HepG2 (cell line): ENCODE results near the gene RREB1. TPM values are rescaled to one million over a fixed set of nuclear protein-coding genes. Genes with fewer than 3 reads are reported as not detected.

Experiments
- ADNP ChIP-seq: sonication (generic); formaldehyde crosslinking; IDR thresholded peaks from 2 replicates; pipeline ENCODE4 v1.4.0; 2020; ENCODE audit warnings: missing genetic modification reagents
- ARHGAP35 ChIP-seq: sonication (generic); formaldehyde crosslinking; IDR thresholded peaks from 2 replicates; pipeline ENCODE4 v1.9.0; 2022; ENCODE audit warnings: mild to moderate bottlenecking, inconsistent platforms, moderate library complexity, missing genetic modification reagents, borderline replicate concordance
- CAMTA2 ChIP-seq: sonication (generic); formaldehyde crosslinking; IDR thresholded peaks from 2 replicates; pipeline ENCODE4 v1.4.0; 2020; ENCODE audit warnings: mild to moderate bottlenecking, missing genetic modification reagents, borderline replicate concordance
- FOSL2 ChIP-seq: sonication (generic); formaldehyde crosslinking; IDR thresholded peaks from 2 replicates; pipeline ENCODE4 v1.4.0; 2020; ENCODE audit warnings: missing genetic modification reagents
- FOXM1 ChIP-seq: sonication (generic); formaldehyde crosslinking; IDR thresholded peaks from 2 replicates; pipeline ENCODE4 v1.5.0; 2020; ENCODE audit warnings: missing genetic modification reagents
- GLI4 ChIP-seq: sonication (generic); formaldehyde crosslinking; IDR thresholded peaks from 2 replicates; pipeline ENCODE4 v1.5.1; 2020; ENCODE audit warnings: missing genetic modification reagents, mild to moderate bottlenecking, moderate library complexity, borderline replicate concordance
- JDP2 ChIP-seq: sonication (generic); formaldehyde crosslinking; IDR thresholded peaks from 2 replicates; pipeline ENCODE4 v1.8.1; 2022; ENCODE audit warnings: missing genetic modification reagents, borderline replicate concordance
- MAFF ChIP-seq: IDR thresholded peaks from 2 replicates; pipeline ENCODE4 v1.6.1; 2011; ENCODE audit warnings: low read depth, low read length, improper control_type of control experiment
- NCOA5 ChIP-seq: sonication (generic); formaldehyde crosslinking; IDR thresholded peaks from 2 replicates; pipeline ENCODE4 v1.4.0; 2020; ENCODE audit warnings: missing genetic modification reagents
- PCBP2 ChIP-seq: fragments of 200-400 bp; formaldehyde crosslinking; optimal IDR thresholded peaks from 2 replicates; pipeline ENCODE3; 2018; ENCODE audit warnings: low read length, low read depth; ENCODE audit not compliant: poor library complexity, severe bottlenecking
- PHF5A ChIP-seq: IDR thresholded peaks from one replicate; pipeline ENCODE4 v1.6.1; 2018; ENCODE audit warnings: low read depth, missing genetic modification reagents; ENCODE audit not compliant: unreplicated experiment
- RBAK ChIP-seq: sonication (generic); formaldehyde crosslinking; IDR thresholded peaks from 2 replicates; pipeline ENCODE4 v1.5.1; 2020; ENCODE audit warnings: mild to moderate bottlenecking, missing genetic modification reagents
- SALL2 ChIP-seq: sonication (generic); formaldehyde crosslinking; IDR thresholded peaks from 2 replicates; pipeline ENCODE4 v1.8.1; 2023; ENCODE audit warnings: mild to moderate bottlenecking, missing genetic modification reagents, inconsistent platforms
- TCF7L2 ChIP-seq: IDR thresholded peaks from 2 replicates; pipeline ENCODE4 v1.6.1; 2011; ENCODE audit warnings: mild to moderate bottlenecking, low read depth, low read length, moderate library complexity
- TRAFD1 ChIP-seq: sonication (generic); formaldehyde crosslinking; IDR thresholded peaks from 2 replicates; pipeline ENCODE4 v1.5.1; 2020; ENCODE audit warnings: missing genetic modification reagents, mild to moderate bottlenecking, borderline replicate concordance
- UBTF ChIP-seq: sonication (generic); formaldehyde crosslinking; IDR thresholded peaks from 2 replicates; pipeline ENCODE4 v1.4.0; 2020; ENCODE audit warnings: mild to moderate bottlenecking, missing genetic modification reagents
- ZNF260 ChIP-seq: sonication (generic); formaldehyde crosslinking; IDR thresholded peaks from 2 replicates; pipeline ENCODE4 v1.4.0; 2020; ENCODE audit warnings: missing genetic modification reagents, low read depth, mild to moderate bottlenecking, borderline replicate concordance
- ZNF343 ChIP-seq: sonication (generic); formaldehyde crosslinking; IDR thresholded peaks from 2 replicates; pipeline ENCODE4 v1.4.0; 2020; ENCODE audit warnings: mild to moderate bottlenecking, missing genetic modification reagents
- ZNF431 ChIP-seq: sonication (generic); formaldehyde crosslinking; IDR thresholded peaks from 2 replicates; pipeline ENCODE4 v1.9.0; 2022; ENCODE audit warnings: missing genetic modification reagents, low read depth, mild to moderate bottlenecking, borderline replicate concordance
- ZNF512B ChIP-seq: sonication (generic); formaldehyde crosslinking; IDR thresholded peaks from 2 replicates; pipeline ENCODE4 v1.5.1; 2020; ENCODE audit warnings: missing genetic modification reagents, mild to moderate bottlenecking, borderline replicate concordance
- ZNF629 ChIP-seq: sonication (generic); formaldehyde crosslinking; conservative IDR thresholded peaks from 2 replicates; pipeline ENCODE4 v1.5.0; 2020; ENCODE audit warnings: missing genetic modification reagents
- ZNF883 ChIP-seq: sonication (generic); formaldehyde crosslinking; IDR thresholded peaks from 2 replicates; pipeline ENCODE4 v1.5.1; 2020; ENCODE audit warnings: mild to moderate bottlenecking, missing genetic modification reagents; ENCODE audit errors: not compliant biosample characterization
- polyA plus RNA-seq, 8 experiments: library from polyadenylated mRNA; depleted of rRNA in 3 of 8; stranded (reverse) in 7 of 8; unstranded in 1 of 8; fragments of >200 nt; fragmentation: Illumina TruSeq in 4 of 8; extraction: Trizol in 4 of 8; gene quantifications; 2 replicates each; pipeline versions ENCODE4 v1.2.1 to v1.2.3, GENCODE V29; 2011 to 2016; ENCODE audit warnings: low read depth in 4 of 8, missing spikeins in 1 of 8, mixed read lengths in 1 of 8; ENCODE audit not compliant: insufficient read depth in 1 of 8
- total RNA-seq, 5 experiments: library from RNA; depleted of rRNA; stranded (reverse); fragments of >200 nt; fragmentation: Illumina TruSeq; extraction: Trizol; gene quantifications; 2 replicates each; pipeline ENCODE4 v1.2.3, GENCODE V29; 2016; ENCODE audit warnings: low read depth in 1 of 5

RREB1 gene
- total and polyA plus RNA-seq, 2 of the 13 experiments (the other 11 are each of a cell fraction or from before 2014, with no cell fraction given): 6.1 to 23.2 TPM

DNA sequence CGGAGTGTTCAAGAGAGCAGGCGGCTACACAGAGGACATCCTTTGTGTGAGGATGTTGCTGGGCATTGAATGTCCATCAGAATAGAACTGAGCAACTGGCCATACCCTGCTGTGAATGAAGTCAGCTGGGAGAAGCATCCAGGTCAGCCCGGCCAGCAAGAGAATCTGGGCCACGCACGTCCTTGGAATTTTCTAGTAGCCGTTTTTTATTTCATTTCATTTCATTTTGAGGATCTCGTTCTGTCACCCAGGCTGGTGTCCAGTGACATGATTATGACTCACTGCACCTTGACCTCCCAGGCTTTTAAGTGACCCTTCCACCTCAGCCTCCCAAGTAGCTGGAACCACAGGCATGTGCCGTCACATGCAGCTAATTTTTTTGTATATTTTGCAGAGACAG is 107.4 kb downstream of the RREB1 start (continued):
- TF ChIP-seq ZNF343 (CRISPR knock-in tag) (no peak), CAMTA2 (CRISPR knock-in tag) (no peak), ADNP (CRISPR knock-in tag) (no peak), ZNF883 (CRISPR knock-in tag) (no peak), TRAFD1 (CRISPR knock-in tag) (no peak), MAFF (no peak), UBTF (CRISPR knock-in tag) (no peak), PHF5A (CRISPR knock-in tag) (no peak), FOXM1 (no peak), ZNF512B (CRISPR knock-in tag) (no peak), SALL2 (no peak), FOSL2 (CRISPR knock-in tag) (peak; percentile 86), NCOA5 (CRISPR knock-in tag) (no peak), ZNF629 (no peak), ARHGAP35 (no peak), JDP2 (CRISPR knock-in tag) (no peak), TCF7L2 (no peak), ZNF260 (CRISPR knock-in tag) (no peak), GLI4 (CRISPR knock-in tag) (no peak), ZNF431 (no peak), RBAK (CRISPR knock-in tag) (no peak), PCBP2 (no peak)
